Measurements from ENCODE around the gene CYB5D1.

Gene CYB5D1

GRCh38 chr17:7825206-7825990 lies 32.4 kb upstream of the CYB5D1 start:
- TF ChIP-seq SNAI2 (CRISPR knock-in tag; IDR thresholded peaks at IDR 0.05) (no peak), POU6F1 (CRISPR knock-in tag; IDR thresholded peaks at IDR 0.05; ENCODE audit: borderline replicate concordance, low read depth) (no peak), OSR1 (CRISPR knock-in tag; IDR thresholded peaks at IDR 0.05) (no peak), CSRNP3 (CRISPR knock-in tag; IDR thresholded peaks at IDR 0.05) (no peak), ZNF70 (CRISPR knock-in tag; IDR thresholded peaks at IDR 0.05) (no peak), PPARA (CRISPR knock-in tag; IDR thresholded peaks at IDR 0.05; ENCODE audit: borderline replicate concordance) (no peak), ISL1 (CRISPR knock-in tag; IDR thresholded peaks at IDR 0.05) (no peak), TSHZ2 (CRISPR knock-in tag; IDR thresholded peaks at IDR 0.05) (no peak), ESRRG (CRISPR knock-in tag; IDR thresholded peaks at IDR 0.05) (no peak), CREB5 (CRISPR knock-in tag; IDR thresholded peaks at IDR 0.05; ENCODE audit: low read depth) (no peak), ARNTL (CRISPR knock-in tag; IDR thresholded peaks at IDR 0.05; ENCODE audit: borderline replicate concordance, low read depth) (no peak), ZNF8 (CRISPR knock-in tag; IDR thresholded peaks at IDR 0.05) (no peak), TOX (CRISPR knock-in tag; IDR thresholded peaks at IDR 0.05; ENCODE audit: borderline replicate concordance) (no peak), TCF4 (CRISPR knock-in tag; IDR thresholded peaks at IDR 0.05; ENCODE audit: borderline replicate concordance) (no peak), PATZ1 (CRISPR knock-in tag; IDR thresholded peaks at IDR 0.05; ENCODE audit: borderline replicate concordance) (no peak), ZFP3 (CRISPR knock-in tag; IDR thresholded peaks at IDR 0.05) (no peak)
- ATAC-seq, result peak; percentile 50

GRCh38 chr17:7830616-7831015 lies 27.2 kb upstream of the CYB5D1 start:
- no peak for ATAC-seq
- TF ChIP-seq PATZ1 (CRISPR knock-in tag; IDR thresholded peaks at IDR 0.05; ENCODE audit: borderline replicate concordance), result no peak
- no peak for TF ChIP-seq ESRRG (CRISPR knock-in tag; IDR thresholded peaks at IDR 0.05)
- no peak for TF ChIP-seq CSDC2 (CRISPR knock-in tag; IDR thresholded peaks at IDR 0.05)
- TF ChIP-seq CREB5 (CRISPR knock-in tag; IDR thresholded peaks at IDR 0.05; ENCODE audit: low read depth), result no peak
- TF ChIP-seq ZNF565 (CRISPR knock-in tag; conservative IDR thresholded peaks at IDR 0.05; ENCODE audit: low read depth), result no peak
- no peak for TF ChIP-seq CSRNP3 (CRISPR knock-in tag; IDR thresholded peaks at IDR 0.05)
- TF ChIP-seq TOX (CRISPR knock-in tag; IDR thresholded peaks at IDR 0.05; ENCODE audit: borderline replicate concordance), result no peak
- no peak for TF ChIP-seq ZNF70 (CRISPR knock-in tag; IDR thresholded peaks at IDR 0.05)
- no peak for TF ChIP-seq TSHZ2 (CRISPR knock-in tag; IDR thresholded peaks at IDR 0.05)
- no peak for TF ChIP-seq PPARA (CRISPR knock-in tag; IDR thresholded peaks at IDR 0.05; ENCODE audit: borderline replicate concordance)
- no peak for TF ChIP-seq ARNTL (CRISPR knock-in tag; IDR thresholded peaks at IDR 0.05; ENCODE audit: borderline replicate concordance, low read depth)
- no peak for TF ChIP-seq SNAI2 (CRISPR knock-in tag; IDR thresholded peaks at IDR 0.05)
- no peak for TF ChIP-seq ZC3H10 (CRISPR knock-in tag; IDR thresholded peaks at IDR 0.05)

Data from SK-N-SH treated with all-trans-retinoic acid at 6 μM for 48 hours (cell line).